Mononuclear cell (primary cell): ENCODE data around the gene THOP1. TPM values are rescaled to one million over a fixed set of nuclear protein-coding genes. Genes with fewer than 3 reads are reported as not detected.

ENCODE experiments used
- H3K27me3 ChIP-seq: 2 replicates; pipeline ENCODE4 v1.6.0; 2011; ENCODE audit warnings: low read length, control low read depth; ENCODE audit not compliant: insufficient read depth
- H3K4me1 ChIP-seq: 2 replicates; pipeline ENCODE4 v1.5.1; 2011; ENCODE audit warnings: mild to moderate bottlenecking, low read length, control low read depth; ENCODE audit not compliant: insufficient read depth
- H3K4me3 ChIP-seq: 2 replicates; pipeline ENCODE4 v1.5.1; 2011; ENCODE audit warnings: mild to moderate bottlenecking, low read length, moderate library complexity
- H3K9me3 ChIP-seq: 2 replicates; pipeline ENCODE4 v1.5.1; 2011; ENCODE audit warnings: low read depth, mild to moderate bottlenecking, control low read depth, low read length
- total RNA-seq: library from RNA; depleted of rRNA; stranded (reverse); fragments of >200 nt; gene quantifications from one replicate; pipeline ENCODE4 v1.2.3, GENCODE V29; 2012

Gene THOP1
- total RNA-seq, 1 donor, result 15.4 TPM

DNA sequence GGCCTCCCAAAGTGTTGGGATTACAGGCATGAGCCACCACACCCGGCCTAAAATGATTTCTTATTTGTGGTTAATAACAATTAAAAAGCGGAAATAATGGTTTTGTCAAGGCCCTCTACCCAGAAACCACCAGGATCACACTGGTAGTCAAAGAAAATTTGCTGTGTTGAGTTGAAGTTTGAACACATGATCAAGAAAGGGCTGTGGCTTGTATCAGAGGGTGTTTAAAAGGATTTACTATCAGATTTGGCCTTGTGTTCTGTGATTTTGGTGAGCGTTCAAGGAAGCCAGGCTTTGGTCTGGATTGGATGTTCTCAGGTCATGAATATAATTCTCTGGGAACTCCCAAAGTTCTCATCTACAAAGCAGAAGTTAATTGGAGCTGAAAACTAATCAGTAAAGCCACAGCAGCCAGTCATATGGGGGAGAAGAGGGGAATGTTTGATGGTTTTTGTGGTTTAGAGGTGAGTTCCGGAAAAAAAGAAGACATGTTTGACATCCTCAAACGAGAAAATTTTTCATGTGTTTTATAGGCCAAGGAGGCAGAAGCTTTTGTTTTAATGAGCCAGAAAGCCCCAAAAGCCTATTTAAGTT, 71.3 kb downstream of the THOP1 start:
- Histone ChIP-seq H3K9me3 (peaks cover 52% of the 10 kb centered on the region), H3K4me1 (no peaks in the 10 kb centered on the region), H3K27me3 (no peaks in the 10 kb centered on the region), H3K4me3 (no peak overlapping the region)

DNA sequence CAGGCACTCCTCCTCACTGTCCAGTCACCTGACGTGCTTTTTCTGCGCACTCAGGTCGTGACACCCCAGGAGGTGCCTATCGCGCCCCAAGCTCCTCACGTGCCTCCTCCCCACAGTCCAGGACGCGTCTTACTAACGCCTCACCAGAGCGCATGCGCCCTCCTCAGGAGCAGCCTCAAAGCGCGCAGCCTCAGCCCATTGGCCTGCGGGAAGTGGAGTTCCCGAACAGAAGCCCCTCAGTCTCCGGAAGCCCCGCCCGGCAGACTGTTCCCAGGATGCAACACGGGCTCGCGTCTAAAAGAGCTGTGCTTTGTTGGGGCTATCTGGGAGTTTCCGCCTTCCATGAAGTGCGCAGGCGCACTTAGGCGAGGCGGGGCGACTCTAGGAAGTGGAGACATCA, 73.6 kb downstream of the THOP1 start:
- Histone ChIP-seq H3K4me1 (no peaks in the 10 kb centered on the region), H3K4me3 (no peak overlapping the region), H3K27me3 (no peaks in the 10 kb centered on the region), H3K9me3 (peaks cover 28% of the 10 kb centered on the region)

DNA sequence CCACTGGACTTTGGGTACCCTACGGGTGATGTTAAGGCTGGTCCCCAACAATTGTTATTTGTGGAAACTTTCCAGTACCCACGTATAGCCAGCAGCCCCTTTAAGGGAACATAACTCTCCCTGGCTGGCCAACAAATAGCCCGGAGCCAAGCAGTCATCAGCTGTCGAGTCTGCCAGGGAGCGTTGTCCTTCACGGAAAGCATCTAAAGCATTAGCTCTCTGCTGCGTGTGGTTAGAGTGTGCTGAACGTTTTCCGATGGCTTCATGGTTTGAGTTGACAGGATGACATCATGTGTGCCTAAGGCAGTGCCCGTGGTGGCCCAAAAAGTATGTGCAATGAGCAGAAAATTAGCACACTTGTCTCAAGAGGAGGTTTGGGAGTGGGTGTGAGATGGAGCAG, 78.5 kb downstream of the THOP1 start:
- H3K9me3 ChIP-seq, result no peaks in the 10 kb centered on the region
- no peaks in the 10 kb centered on the region for H3K4me1 ChIP-seq
- H3K4me3 ChIP-seq, result no peak overlapping the region
- H3K27me3 ChIP-seq, result no peaks in the 10 kb centered on the region

Other genes with a start within 250 kb of the THOP1 start
- gene GNG7, start 82.8 kb upstream of the THOP1 start, total RNA-seq, result 2.0 TPM
- 1.2 TPM for gene DIRAS1, start 64.1 kb upstream of the THOP1 start, total RNA-seq
- gene SLC39A3, start 45.5 kb upstream of the THOP1 start, total RNA-seq, result 11.5 TPM
- 23.0 TPM for gene SGTA, start 2.2 kb upstream of the THOP1 start, total RNA-seq
- gene ZNF554, start 34.4 kb downstream of the THOP1 start, total RNA-seq, result 1.8 TPM
- gene ZNF555, start 56.0 kb downstream of the THOP1 start, total RNA-seq, result 3.1 TPM
- gene ZNF556, start 81.8 kb downstream of the THOP1 start, total RNA-seq, result not detected
- gene ZNF57, start 115.4 kb downstream of the THOP1 start, total RNA-seq, result 1.0 TPM
- 1.4 TPM for gene ZNF77, start 159.5 kb downstream of the THOP1 start, total RNA-seq
- gene TLE6, start 192.1 kb downstream of the THOP1 start, total RNA-seq, result not detected
- 4.4 TPM for gene TLE2, start 243.8 kb downstream of the THOP1 start, total RNA-seq